GM19468 (cell line): ENCODE data around the gene FUT2.
"Not testable (repeated sequence)": the region's sequence is repeated elsewhere in the genome, so short reads cannot be mapped to it uniquely, and the experiment has no call there.

Source experiments
- ATAC-seq: cut with Tn5 transposase; IDR thresholded peaks from one replicate; pipeline ENCODE4 v1.9.1; 2021; ENCODE audit warnings: mild to moderate bottlenecking, moderate library complexity, moderate number of reproducible peaks; ENCODE audit not compliant: unreplicated experiment; ENCODE audit errors: extremely low read depth

FUT2 gene

GRCh38 chr19:48669903-48670668, 25.7 kb upstream of the FUT2 start:
- ATAC-seq = no peak

GRCh38 chr19:48670699-48671445, 24.9 kb upstream of the FUT2 start:
- no peak for ATAC-seq

DNA sequence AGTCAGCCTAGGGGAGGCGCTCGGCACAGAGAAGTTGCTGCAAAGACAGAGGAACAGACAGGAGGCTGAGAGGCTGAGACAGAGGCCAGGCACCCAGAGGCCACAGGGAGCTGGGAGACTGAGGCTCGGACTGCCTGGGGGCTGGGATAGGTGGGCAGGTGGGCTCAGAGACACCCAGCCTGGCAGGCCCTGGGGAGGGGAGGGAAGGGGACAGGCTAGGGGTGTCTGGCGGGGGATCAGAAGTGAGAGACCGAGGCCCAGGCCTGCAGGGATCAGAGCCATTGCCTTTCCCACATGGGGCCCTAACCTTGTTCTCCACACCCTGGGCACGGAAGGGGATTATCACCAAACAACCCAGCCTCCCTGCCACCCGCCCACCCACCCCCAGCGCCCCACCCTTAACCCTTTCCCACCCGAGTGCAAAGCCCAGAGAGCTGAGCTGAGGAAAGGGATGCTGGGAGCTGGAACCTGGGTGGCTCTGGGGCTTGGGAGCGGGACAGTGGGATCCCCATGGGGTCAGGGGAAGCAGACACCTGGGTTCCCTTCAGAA, 24.2 kb upstream of the FUT2 start:
- no peak for ATAC-seq

- ATAC-seq = no peak
Observed at GRCh38 chr19:48672994-48673393, 22.8 kb upstream of the FUT2 start, which contains the start of gene NTN5. TSS of gene NTN5 (minus strand) at chr19:48673017. CDS start at chr19:48670986, 2,031 bp downstream.

DNA sequence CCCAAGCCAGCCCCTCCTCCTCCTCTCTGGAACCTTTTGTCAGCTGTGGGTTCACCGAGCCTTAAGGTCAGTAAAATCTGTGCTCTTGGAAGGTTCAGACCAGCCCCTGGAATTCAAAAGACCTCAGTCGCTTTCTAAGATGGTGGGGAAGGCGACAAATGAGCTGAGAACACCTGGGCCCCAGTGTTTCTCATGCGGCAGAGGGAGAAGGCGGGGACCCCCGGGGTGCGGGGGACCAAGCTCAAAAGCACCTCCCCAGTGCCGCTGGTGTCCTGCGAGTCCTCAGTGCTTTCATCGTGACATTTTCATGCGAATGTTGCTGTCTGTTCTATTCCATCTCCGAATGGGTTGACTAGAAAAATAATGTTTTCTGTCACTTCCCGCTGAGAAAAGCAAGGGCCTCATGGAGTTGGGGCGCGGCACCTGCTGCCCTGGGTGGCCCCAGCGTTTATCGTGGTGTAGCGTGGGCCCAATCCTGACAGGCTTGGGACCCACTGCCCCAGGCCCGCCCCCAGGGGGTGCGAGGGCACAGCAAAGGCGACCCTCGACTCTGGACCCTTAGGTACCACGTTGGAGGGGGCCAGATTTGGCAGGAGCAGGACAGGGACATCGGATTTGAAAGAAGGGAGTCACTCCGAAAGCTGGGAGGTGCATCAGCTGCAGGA, 22.2 kb upstream of the FUT2 start:
- no peak for ATAC-seq

DNA sequence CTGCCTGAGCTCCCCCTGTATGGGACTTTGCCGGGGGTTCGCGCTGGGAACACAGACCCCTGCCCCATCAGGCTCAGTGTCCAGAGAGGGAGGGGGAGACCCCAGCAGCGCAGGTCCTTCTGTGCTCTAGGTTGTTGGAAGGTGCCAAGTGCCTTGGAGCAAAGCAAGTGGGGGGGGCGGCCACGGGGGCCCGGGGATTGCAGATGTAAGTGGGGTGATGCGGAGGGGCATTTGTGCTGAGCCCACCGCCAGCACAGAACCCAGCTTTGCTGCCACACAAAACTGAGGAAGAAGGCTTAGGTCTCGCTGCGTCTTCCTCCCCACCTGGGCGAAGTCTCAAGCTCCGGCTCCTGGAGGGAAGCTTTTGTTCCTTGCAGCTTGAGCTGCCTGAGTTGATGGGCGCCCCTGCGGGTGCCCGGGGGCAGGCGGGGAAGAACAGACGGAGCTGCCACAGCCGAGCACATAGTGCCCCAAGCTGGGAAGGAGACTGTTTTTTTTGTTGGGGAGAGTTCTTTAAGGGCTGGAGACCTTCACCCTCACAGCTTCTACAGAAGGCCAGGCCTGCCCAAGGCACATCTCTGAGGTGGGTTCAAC, 21.5 kb upstream of the FUT2 start:
- no peak for ATAC-seq

DNA sequence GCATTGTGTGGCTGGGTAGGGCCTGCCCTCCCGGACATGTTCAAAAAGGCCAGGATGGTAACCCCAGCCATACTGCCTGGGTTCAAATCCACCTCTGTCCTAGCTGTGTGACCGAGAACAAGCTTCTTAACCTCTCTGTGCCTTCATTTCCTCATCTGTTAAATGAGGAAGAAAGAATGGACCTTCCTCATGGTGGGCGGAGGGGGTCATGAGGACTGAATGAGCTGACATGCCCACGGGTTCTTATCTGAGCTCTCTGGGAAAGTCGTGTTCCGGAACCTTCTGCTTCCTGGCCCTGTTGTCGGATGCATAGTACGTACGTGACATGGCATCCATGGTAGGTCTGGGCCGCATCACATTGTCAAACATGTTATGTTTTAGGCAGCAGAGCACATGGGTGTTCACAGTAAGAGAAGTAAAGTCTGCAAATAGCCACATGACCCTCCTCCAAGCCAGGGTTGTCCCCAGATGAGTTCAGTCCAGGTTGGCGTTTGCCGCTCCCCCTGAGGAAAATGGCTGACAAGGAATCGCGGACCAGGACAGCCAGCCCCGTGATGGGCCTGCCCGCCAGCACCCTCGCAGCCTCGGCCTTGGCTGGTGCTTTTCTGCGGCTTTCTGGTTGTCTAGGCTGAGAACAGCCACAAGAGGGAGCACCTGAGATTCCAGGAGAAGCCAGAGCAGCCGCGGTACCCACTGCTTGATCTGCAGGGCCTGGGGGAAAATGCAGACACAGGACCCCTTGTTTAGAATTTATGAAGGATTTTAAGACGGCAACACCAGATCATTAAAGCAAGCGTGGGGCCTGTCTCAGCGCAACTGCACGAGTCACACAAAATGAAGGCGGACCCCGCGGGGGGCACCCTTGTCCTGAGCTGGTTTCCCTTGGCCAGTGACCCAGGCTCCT, 20.6 kb upstream of the FUT2 start:
- no peak for ATAC-seq

DNA sequence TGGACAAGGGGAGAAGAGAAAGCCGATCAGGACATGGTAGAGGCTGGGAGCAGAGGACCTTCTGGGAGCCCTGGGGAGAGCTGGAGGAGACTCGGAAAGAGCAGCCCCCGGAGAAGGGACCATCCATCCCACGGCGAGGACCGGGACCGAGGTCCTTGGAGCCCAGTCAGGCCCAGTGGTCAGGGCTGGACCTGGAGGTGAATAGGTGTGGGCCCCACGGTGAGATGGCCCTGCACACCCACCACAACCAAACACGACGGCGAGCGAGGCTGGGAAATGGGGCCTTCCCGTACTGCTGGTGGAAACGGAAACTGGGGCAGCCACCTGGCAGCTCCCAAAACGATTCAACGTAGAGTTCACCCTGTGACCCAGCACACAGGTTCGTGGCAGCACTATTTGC, 19.3 kb upstream of the FUT2 start:
- ATAC-seq = no peak

DNA sequence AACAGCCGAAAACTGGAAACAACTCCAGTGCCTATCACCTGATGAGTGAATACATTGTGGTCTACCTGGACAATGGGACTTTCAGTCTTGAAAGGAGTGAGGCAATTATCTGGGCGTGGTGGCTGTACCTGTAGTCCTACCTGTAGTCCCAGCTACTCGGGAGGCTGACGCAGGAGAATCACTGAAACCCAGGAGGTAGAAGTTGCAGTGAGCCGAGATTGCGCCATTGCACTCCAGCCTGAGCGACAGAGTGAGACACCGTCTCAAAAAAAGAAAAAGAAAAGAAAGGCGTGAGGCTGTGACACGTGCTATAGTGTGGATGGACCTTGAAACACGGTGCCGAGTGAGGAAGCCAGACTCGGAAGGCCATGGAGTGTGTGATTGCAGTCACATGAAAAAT, 18.9 kb upstream of the FUT2 start:
- ATAC-seq = no peak

DNA sequence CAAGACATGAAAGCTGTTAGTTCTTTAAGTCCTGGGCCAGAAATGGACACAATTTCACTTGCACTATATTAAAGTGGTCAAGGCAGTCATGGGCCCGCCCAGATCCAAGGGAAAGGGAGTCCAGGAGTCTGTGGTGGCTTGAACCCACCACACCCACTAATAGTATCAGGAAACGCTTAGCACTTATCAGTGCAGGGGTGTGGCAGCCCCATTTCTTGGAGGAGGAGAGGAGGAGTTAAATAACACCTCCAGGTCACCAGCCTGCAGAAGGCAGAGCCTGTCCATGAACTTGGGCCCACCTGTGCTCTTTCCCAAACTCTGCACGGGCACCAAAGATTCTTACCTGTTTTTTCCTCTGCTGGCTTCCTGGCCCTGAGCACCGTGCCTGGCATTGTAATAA, 17.6 kb upstream of the FUT2 start:
- no peak for ATAC-seq

GRCh38 chr19:48680006-48680405, 15.8 kb upstream of the FUT2 start:
- ATAC-seq = not testable (repeated sequence)

DNA sequence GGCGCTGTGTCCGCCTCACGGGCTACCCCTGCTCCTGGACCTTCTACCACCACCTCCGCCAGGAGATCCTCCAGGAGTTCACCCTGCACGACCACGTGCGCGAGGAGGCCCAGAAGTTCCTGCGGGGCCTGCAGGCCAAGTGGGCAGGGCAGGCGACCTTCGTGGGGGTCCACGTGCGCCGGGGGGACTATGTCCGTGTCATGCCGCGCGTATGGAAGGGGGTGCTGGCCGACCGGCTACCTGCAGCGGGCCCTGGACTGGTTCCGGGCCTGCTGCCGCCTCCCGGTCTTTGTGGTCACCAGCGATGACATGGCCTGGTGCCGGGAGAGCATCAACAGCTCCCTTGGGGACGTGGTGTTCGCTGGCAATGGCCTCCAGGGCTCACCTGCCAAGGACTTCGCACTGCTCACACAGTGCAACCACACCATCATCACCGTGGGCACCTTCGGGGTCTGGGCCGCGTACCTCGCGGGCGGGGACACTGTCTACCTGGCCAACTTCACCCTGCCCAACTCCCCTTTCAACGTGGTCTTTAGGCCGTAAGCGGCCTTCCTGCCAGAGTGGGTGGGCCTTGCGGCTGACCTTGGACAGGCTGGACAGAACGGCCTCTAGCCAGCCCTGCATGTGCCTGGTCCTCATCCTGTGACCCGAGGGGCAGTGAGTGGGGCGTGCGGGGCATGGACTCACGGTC, 15.2 kb upstream of the FUT2 start:
- ATAC-seq = no peak

GRCh38 chr19:48681127-48681470, 14.7 kb upstream of the FUT2 start:
- ATAC-seq = no peak

DNA sequence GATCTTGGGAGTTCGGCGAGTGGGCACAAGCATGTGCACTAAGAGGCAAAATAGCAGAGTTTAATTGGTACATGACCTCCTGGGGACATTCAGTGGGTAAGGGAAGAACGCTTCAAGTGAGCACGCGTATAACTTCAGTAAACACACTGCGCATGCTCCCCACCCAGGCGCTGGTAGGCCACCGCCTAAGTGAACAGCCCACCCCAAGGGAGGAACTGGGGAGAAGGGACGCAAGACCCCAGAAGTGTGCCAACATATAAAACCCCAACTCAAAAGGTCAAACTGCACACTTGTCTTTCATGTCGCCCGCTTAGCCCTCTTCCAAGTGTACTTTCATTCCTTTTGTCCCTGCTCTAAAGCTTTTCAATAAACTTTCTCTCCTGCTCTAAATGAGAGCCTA, 12.4 kb upstream of the FUT2 start:
- no peak for ATAC-seq

DNA sequence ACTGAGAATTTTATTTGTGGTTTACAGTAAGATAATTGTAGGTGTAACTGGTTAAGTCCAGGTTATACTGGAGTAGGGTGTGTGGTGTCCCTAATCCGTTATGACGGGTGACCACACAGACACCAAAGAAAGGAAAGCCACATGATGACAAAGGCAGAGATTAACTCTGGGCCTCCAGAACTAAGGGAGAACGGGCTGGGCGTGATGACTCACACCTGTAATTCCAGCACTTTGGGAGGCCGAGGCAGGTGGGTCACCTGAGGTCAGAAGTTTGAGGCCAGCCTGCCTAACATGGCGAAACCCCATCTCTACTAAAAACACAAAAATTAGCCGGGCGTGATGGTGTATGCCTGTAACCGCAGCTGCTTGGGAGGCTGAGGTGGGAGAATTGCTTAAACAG, 10.2 kb upstream of the FUT2 start:
- no peak for ATAC-seq

- no peak for ATAC-seq
Observed at GRCh38 chr19:48686088-48686487, 9.7 kb upstream of the FUT2 start.

DNA sequence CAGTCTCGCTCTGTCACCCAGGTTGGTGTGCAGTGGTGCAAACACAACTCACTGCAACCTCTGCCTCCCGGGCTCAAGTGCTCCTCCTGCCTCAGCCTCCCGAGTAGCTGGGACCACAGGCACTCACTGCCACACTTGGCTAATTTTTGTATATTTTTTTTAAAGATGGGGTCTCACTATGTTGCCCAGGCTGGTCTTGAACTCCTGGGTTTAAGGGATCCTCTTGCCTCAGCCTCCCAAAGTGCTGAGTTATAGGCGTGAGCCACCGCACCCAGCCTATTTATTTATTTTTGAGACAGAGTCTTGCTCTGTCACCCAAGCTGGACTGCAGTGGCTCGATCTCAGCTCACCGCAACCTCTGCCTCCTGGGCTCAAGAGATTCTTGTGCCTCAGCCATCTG, 9.1 kb upstream of the FUT2 start:
- ATAC-seq = not testable (repeated sequence)

- no peak for ATAC-seq
Observed at GRCh38 chr19:48687776-48688175, 8.0 kb upstream of the FUT2 start.

DNA sequence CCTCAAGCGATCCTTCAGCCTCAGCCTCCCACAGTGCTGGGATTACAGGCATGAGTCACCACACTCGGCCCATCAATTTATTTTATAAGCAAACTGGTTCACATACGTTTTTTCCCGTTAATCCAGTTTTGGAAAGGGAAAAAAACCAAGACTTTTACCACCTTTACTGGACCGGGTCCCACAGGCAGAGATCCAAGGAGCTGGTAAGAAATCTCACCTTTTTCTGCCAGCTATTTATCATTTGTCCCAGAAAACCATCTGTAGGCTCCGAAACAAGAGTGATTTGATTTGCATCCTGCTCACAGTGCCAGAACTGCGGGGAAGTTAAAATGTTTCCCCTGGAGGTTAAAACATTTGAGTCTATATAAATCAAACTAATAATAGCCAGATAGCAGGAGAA, 6.3 kb upstream of the FUT2 start:
- ATAC-seq = no peak
